T1000 (cell line): ENCODE data around the gene RTKN2.

Experiments
- DNase-seq: peaks from one replicate; lab custom pipeline; 2025; ENCODE audit warnings: mixed read lengths; lab: John Stamatoyannopoulos, UW

The RTKN2 gene

DNA sequence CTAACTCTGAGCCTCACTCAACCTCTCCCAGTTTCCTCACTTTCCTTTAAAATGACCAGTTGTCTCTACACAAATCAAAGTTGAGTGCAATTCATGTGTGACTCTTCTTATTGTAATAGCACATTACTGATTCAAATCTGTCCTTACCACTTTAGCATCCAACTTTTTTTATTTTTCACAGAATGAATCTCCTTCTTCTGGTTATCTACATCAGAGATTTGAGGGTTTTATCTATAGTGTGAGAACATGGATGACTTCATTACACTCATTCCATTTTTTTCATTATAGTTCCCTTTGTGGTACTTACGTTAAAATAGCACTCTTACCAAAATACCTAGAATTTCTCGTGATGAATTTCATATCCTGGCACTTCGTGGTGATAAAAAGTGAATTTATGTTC, 43.3 kb downstream of the RTKN2 start:
- DNase-seq, result no peak

DNA sequence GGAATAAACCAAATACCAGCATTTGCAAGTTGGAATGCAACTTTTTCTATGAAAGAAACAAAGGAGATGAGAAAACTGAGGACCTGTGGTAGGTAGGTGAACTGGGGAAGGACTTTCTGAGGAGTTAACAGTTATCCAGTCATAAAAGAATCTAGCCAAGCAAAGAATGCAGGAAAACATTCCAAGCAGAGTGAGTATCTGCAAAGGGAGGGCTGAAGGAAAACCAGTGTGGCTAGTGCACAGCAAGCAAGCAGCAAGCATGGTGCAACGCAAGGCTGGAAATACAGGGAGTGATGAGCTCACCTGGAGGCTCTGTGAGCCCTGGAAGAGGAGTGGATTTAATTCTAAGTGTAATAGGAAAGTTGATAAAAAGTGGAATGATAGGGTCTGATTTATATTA, 44.0 kb downstream of the RTKN2 start:
- DNase-seq, result no peak

GRCh38 chr10:62217683-62218082, 51.0 kb downstream of the RTKN2 start:
- DNase-seq, result no peak

GRCh38 chr10:62214364-62214874, 54.2 kb downstream of the RTKN2 start:
- DNase-seq, result no peak

- no peak for DNase-seq
Measured at GRCh38 chr10:62205750-62206399, 62.8 kb downstream of the RTKN2 start.

DNA sequence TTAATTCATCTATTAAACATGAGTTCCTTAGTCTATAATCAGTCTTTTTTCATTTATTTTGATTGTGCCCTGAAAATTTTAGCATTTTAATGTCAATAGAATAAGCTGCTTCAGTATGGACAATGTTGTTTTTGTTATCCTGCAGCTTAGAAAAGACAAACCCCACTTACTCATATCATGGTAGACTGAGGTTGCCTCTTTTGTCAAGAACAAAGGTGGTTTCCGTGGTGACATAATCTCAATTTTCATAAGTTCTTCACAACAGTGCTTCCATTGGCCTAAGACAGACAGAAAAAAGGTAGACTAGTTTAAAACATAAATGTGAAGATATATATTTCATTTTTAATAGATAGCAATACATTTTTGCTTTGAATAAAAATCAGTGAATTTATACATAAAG, 69.1 kb downstream of the RTKN2 start:
- no peak for DNase-seq

GRCh38 chr10:62196528-62196927, 72.1 kb downstream of the RTKN2 start:
- DNase-seq, result no peak

DNA sequence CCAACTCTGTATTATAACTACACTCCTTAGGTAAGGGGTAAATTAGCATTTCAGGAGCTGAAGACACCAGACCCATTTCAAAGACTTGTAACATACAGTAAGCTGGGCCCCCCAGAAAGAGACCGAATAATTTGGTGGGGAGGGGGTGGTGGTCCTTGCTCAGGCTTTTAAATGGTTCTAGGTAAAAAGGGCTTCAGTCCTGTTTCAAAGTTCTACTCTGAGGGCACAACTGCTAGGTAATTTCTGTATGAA, 73.0 kb downstream of the RTKN2 start:
- DNase-seq, result no peak

DNA sequence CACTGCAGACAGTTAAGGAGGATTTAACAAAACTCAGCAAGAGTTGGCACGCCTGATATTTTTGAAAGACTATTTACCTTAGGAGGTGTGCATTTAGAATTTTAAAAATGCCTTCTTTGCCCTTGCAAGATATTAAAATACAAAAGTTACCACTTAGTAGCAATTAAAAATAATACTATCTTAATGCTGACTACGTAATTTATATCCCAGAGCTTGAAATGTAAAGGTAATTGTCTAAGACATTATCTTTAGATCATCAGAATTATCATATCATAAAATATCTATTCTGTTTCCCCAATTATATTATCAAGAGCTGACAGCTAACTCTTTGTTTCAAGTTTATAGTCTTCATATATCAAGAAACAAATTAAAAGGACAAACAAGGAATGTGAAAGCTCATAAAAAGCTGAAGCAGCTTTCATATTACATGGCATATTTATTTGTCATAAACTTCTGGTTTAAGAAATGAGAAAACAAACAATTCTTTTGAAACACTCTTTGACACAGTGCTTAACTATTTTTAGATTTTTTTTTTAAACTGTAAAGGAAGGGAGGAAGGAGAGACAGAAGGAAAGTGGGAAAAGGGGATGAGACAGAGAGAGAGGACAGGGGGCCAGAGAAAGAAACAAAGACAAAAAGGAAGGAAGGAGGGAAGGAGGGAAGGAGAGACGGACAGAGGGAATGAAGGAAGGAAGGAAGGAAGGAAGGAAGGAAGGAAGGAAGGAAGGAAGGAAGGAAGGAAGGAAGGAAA, 73.5 kb downstream of the RTKN2 start:
- DNase-seq, result no peak

GRCh38 chr10:62193479-62193878, 75.2 kb downstream of the RTKN2 start:
- DNase-seq, result no peak

DNA sequence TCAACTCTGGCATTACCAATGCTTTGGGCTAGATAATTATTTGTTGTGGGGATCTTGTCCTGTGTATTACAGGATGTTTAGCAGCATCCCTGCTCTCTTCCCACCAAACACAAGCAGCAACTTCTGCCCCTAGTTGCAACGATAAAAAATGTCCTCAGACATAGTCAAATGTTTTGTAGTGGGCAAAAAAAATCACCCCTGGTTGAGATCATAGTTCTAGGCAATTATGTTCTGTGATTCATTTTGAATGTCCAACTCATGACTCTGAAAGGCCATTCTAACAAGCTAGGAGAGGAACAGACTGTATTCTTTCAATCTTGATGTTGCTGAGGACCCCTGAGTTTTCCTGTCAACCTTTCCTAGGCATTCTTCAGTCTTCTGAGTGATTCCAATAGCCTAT, 79.5 kb downstream of the RTKN2 start:
- DNase-seq, result no peak

DNA sequence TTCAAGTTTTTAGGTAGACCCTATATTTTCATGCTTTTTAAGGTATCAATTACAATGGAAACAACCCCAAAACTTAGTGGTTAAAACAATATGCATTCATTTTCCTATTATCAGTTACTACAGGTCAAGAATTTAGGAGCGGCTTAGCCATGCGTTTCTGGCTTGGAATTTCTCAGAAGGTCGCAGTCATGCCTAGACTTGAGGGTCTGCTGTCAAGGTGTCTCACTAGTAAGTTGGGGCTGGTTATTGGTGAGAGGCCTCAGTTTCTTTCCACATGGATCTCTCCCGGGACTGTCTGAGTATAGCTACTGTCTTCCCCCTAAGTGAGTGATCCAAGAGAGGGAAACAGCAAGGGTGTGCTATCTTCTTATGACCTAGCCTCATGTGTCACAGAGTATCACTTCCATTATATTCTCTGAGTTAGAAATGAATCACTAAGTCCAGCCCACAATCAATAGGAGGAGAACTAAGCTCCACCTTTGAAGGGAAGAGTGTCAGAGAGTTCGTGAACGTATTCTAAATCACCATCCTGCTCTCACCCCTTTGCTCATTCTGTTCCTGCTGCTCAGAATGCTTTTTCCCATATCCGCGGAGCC, 80.5 kb downstream of the RTKN2 start:
- no peak for DNase-seq

DNA sequence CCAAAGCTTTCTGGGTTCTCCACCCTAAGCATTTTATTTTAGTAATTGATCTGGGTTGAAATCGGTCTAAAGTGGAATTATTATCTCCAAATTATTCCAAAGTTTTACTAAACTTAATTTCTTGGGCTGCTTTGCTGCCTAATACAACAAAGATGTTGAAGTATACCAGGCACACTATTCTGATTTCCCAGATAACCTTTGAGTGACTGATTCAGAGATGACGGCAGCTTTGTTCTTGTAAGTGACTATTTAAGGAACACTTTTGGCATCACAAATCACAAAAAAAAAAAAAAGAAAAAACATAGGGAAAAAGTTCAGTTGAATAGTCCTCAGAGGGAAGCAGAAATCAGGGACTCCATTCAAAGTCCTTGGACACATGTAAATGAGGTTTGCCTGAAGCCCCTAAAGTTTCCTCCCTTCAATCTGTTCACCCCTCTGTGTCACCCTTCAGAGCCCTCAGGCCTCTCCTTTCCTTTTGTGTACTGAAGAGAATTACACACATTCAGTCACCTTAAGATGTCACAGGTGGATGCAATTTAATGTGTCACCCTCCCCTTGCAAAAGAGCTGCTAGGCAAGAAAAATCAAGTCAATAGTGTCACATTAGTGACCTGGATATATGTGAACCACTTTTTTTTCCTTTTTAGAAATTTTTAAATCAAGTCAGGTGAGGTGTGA, 81.5 kb downstream of the RTKN2 start:
- no peak for DNase-seq

DNA sequence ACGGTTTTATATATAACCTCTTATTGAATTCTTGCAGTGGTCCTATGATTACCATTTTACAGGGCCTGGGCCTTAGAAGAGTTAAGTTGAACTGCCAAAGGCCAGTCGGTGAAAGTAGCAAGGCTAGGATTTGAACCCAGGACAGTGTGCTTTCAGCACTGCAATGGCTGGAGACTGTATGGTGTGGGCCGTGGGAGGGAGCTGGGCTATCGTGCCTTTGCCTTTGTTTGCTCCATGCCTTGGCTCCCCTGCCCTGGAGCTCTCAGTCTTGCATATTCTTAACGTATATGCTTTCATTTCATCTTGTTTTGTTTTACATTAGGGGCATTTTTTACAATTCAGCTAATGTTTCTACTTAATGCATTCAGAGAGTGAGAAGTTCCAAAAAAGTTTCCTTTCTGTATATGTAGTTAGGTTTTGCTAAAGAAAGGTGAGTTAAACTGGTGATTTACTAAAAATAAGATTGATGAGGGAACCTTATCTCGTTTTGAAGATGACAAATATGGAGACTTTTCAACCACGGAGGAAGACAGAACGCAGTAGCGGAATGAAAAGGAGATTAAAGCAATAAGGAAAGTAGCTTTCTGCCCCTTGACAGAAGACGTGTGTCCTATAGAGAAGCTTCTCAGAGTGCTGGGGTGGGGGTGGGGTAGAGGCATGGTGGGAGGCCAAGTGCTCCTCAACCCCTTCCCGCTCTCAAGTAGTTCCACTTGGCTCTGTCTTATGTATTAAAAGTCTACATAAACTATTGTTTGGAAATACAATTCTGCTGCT, 82.5 kb downstream of the RTKN2 start:
- DNase-seq, result no peak

DNA sequence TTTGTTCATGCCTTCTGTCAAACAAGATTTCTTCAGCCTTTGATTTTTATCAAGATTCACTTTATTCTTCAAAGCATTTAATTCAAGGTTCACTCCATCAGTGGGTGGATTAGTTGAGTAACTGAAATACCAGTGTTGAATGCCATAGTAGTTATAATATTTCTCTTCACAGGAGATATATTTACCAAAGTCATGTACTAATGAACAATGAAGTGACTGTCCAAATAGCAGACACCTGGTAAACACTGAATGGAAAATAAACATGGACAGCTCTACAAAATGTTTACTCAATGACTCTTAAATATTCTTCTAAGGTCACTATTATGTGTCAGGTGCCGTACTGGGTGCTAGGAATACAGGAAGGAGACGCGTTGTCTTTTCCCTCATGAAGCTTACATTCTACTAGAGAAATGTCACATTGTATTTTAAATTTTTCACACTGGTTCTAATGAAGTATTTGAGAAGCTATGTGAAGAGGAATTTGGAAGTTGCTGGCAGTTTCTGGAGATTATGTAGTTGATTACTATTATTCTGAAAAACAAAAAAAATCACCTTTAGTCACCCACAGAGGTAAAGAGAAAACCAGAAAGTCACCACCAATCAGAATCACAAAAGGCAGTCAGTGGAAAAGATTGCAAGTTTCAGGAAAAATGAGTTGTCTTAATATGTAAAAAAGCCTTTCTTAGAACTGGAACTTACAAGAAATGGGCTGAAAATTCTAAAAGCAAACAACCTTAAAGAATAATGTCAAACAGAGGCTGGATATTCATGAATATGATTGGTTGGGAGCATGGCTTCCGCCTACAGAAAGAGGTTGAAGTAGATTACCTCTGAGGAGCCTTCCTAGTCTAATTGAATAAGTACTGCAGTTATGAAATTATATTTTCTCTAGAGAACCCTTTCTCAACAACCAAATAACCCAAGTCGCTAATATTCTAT, 84.5 kb downstream of the RTKN2 start:
- DNase-seq, result no peak

- no peak for DNase-seq
Measured at GRCh38 chr10:62183442-62183841, 85.2 kb downstream of the RTKN2 start.

DNA sequence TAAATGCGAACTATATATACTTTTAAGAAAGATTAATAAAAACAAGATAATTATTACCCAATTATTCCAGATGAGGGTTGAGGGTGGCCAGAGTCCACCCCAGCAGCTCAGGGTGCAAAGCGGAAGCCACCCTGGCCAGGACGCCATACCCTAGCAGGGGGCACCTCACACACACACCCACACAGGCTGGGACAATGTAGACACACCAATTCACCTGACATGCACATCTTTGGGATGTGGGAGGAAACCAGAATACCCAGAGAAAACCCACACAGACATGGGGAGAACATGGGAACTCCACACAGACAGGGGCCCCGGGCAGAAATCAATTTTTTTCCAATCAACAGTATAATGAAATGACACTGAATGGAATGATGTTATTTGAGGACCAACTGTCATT, 86.0 kb downstream of the RTKN2 start:
- no peak for DNase-seq

DNA sequence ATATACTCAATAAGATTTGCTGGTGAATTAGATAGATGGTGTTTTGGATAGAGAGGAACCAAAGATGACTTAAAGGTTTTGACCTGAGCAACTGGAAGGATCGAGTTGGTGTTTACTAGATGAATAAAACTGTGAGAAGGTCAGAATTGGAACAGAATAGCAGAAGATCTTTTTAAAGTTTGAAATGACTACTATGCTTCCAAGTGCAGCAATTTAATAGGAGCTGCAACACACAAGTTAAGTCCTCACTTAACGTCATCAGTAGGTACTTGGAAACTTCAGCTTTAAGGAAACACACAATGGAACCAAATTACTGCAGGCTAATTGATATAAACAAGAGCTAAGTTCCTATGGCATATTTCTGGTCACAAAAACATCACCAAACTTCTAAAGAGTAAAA, 86.5 kb downstream of the RTKN2 start:
- DNase-seq, result no peak

DNA sequence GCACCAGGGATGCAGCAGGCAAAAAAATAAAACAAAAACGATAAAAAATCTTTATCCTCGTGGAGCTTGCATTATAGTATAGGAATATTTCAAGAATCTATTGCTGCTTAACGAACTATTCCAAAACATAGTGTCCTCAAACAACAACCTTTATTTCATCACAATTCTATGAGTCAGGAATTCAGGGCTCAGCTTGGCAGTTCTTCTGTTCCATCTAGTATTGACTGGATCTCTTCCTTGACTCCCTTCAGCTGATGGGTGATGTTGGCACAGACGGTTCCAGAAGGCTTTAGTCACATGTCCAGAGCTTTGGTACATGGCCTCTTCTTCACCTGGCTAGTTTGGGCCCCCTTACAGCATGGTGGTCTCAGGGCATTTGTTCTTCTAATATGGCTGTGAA, 88.0 kb downstream of the RTKN2 start:
- DNase-seq, result no peak

- no peak for DNase-seq
Measured at GRCh38 chr10:62178568-62178967, 90.1 kb downstream of the RTKN2 start.

GRCh38 chr10:62177111-62177510, 91.5 kb downstream of the RTKN2 start:
- DNase-seq, result no peak
